C4-2B (cell line): Measurements from ENCODE around the gene DPEP3.

ENCODE experiments used
- ZFX ChIP-seq: fragments of 450-650 bp; IDR thresholded peaks from 2 replicates; pipeline ENCODE4 v1.6.1; 2017
- TF ChIP-seq, protein P1 (sequence below): fragments of 450-650 bp; conservative IDR thresholded peaks from 2 replicates; pipeline ENCODE4 v1.5.1; 2017; ENCODE audit warnings: mild to moderate bottlenecking

DNA sequence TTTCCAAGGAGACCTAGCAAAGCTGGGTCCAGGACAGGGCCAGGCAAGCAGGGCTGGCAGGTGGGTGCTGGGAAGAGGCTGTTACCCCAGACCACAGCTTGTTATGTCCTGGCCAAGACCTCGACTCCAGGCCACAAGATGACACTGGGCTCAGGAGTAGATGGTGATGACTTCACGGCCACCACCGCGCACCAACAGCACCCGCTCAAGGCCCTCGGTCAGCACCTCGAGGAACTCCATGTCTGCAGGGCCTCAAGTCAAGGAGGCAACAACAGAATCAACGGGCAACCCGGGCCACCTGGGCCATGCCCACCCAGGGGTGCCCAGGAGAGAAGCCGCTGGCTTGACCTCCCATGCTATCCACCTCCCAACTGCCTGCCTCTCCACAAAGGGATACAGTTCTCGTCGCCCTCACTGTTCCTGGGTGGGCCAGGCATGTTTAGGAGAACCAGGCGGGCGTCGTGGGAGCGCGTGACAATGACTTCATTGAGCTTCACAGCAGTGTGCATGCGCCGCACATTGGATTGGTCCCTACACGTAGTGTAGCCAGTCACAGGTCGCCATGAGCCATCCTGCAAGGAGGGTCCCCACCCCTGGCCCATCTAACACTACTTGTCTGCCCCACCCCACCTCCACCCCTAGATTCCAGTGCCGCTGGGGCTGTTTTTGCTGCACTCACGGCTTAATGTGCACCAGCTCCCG is 35.5 kb downstream of the DPEP3 start:
- TF ChIP-seq, protein P1, sequence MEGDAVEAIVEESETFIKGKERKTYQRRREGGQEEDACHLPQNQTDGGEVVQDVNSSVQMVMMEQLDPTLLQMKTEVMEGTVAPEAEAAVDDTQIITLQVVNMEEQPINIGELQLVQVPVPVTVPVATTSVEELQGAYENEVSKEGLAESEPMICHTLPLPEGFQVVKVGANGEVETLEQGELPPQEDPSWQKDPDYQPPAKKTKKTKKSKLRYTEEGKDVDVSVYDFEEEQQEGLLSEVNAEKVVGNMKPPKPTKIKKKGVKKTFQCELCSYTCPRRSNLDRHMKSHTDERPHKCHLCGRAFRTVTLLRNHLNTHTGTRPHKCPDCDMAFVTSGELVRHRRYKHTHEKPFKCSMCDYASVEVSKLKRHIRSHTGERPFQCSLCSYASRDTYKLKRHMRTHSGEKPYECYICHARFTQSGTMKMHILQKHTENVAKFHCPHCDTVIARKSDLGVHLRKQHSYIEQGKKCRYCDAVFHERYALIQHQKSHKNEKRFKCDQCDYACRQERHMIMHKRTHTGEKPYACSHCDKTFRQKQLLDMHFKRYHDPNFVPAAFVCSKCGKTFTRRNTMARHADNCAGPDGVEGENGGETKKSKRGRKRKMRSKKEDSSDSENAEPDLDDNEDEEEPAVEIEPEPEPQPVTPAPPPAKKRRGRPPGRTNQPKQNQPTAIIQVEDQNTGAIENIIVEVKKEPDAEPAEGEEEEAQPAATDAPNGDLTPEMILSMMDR = no peak
- no peak for TF ChIP-seq ZFX
